ENCODE data around the gene PROZ.

- TF ChIP-seq CTCF (IDR thresholded peaks at IDR 0.05) (no peak), POLR2A (IDR thresholded peaks at IDR 0.05) (no peak)
Observed at GRCh38 chr13:113183450-113184129, 25.1 kb downstream of the PROZ start.
